GM23248 (cell line): ENCODE data around the gene KITLG.

Experiments used
- EZH2 ChIP-seq: fragments of 200-600 bp; sonication (generic); IDR thresholded peaks from 2 replicates; pipeline ENCODE4 v1.6.1; 2018; ENCODE audit warnings: antibody characterized with exemption, mild to moderate bottlenecking; ENCODE audit not compliant: insufficient read depth, poor library complexity, severe bottlenecking
- EZH2phosphoT487 ChIP-seq: fragments of 200-600 bp; sonication (generic); IDR thresholded peaks from 2 replicates; pipeline ENCODE4 v1.6.1; 2018; ENCODE audit warnings: antibody characterized with exemption, moderate library complexity, mild to moderate bottlenecking, low read depth; ENCODE audit not compliant: insufficient read depth

DNA sequence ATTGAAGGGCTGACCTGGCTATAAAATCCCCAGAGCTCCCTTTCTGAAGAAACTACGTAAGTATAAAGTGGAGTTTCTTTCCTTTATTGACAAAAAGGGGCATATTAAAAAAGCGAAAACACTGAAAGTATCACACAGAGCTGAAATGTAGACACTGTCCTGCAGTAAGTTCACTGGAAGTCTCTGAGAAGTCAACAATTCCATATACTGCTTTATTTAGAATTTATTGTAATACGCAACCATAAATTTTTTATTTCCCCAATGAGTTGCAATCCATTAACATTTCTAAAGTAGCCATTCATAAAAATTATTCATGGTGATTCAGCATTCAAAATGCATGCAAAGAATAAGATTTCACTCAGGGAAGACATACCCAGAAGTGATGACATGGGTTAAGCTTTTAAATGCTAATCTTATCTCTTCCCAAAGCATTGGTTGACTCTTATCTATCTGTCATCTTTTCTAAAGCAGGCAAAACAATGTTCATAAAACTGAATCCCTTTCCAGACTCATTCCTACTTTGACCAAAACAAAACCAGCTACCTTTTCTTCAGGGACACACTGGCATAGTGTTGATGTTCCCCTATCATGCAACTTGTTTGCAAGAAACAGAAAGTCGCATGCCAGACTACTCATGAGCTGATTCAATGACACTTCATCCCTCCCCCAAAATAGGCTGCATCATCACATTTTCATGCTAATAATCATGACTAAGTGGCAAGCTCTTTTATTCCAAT, 17.3 kb downstream of the KITLG start:
- TF ChIP-seq EZH2phosphoT487: peak; percentile 80; the same call in 1 of the 2 replicates
- no peak for TF ChIP-seq EZH2
